GM13977 (cell line): ENCODE measurements around the gene FHL5.

ENCODE experiments used
- DNase-seq: peaks from one replicate; pipeline ENCODE4 v3.0.0; 2012; ENCODE audit warnings: low spot score
- CTCF ChIP-seq: IDR thresholded peaks from 2 replicates; pipeline ENCODE4 v1.5.1; 2012; ENCODE audit warnings: mild to moderate bottlenecking, control low read depth; ENCODE audit not compliant: insufficient read depth; ENCODE audit errors: extremely low read depth, missing control alignments
- in situ Hi-C: fragments of 300-500 bp; cut with MboI; formaldehyde crosslinking; loops from one replicate; pipeline ENCODE4 v1.12.0; 2022; ENCODE audit warnings: low sequenced_read_pairs, low pct_unique_long_range_greater_than_20kb, mixed read lengths, inconsistent platforms; ENCODE audit not compliant: unreplicated experiment

Gene FHL5

GRCh38 chr6:96604420-96604819, 41.5 kb downstream of the FHL5 start:
- TF ChIP-seq CTCF, result no peak
- in situ Hi-C loops, result no loop called here
- DNase-seq, result no peak

- no peak for DNase-seq
- TF ChIP-seq CTCF, result no peak
- in situ Hi-C loops, result no loop called here
These were observed 45.1 kb downstream of the FHL5 start for GRCh38 chr6:96608074-96608473.

- in situ Hi-C loops, result no loop called here
- TF ChIP-seq CTCF, result no peak
- DNase-seq, result no peak
These were observed 47.1 kb downstream of the FHL5 start for GRCh38 chr6:96610019-96610418.

GRCh38 chr6:96611342-96611991, 48.5 kb downstream of the FHL5 start:
- TF ChIP-seq CTCF, result no peak
- DNase-seq, result peak; percentile 24
- in situ Hi-C loops, result no loop called here

GRCh38 chr6:96613291-96613999, 50.5 kb downstream of the FHL5 start:
- no peak for DNase-seq
- in situ Hi-C loops, result no loop called here

GRCh38 chr6:96620851-96621250, 57.9 kb downstream of the FHL5 start:
- no peak for DNase-seq
- in situ Hi-C loops, result no loop called here

More at GRCh38 chr6:96613291-96613999, 50.5 kb downstream of the FHL5 start:
- TF ChIP-seq CTCF, result no peak

More at GRCh38 chr6:96620851-96621250, 57.9 kb downstream of the FHL5 start:
- TF ChIP-seq CTCF, result no peak
